ENCODE data around the gene CMTM3.
"Not testable (repeated sequence)": the region's sequence is repeated elsewhere in the genome, so short reads cannot be mapped to it uniquely, and the experiment has no call there.

The CMTM3 gene

GRCh38 chr16:66635406-66635805, 30.9 kb downstream of the CMTM3 start:
- DNase-seq (ENCODE audit: low read depth): no peak

GRCh38 chr16:66636199-66636598, 31.7 kb downstream of the CMTM3 start:
- no peak for DNase-seq (ENCODE audit: low read depth)

GRCh38 chr16:66637806-66638205, 33.3 kb downstream of the CMTM3 start:
- DNase-seq (ENCODE audit: low read depth): no peak

GRCh38 chr16:66639091-66639885, 34.8 kb downstream of the CMTM3 start:
- no peak for DNase-seq (ENCODE audit: low read depth)

GRCh38 chr16:66640724-66641314, 36.3 kb downstream of the CMTM3 start:
- DNase-seq (ENCODE audit: low read depth): no peak

- no peak for DNase-seq (ENCODE audit: low read depth)
Measured at GRCh38 chr16:66641387-66641786, 36.9 kb downstream of the CMTM3 start.

- no peak for DNase-seq (ENCODE audit: low read depth)
Measured at GRCh38 chr16:66647866-66648265, 43.4 kb downstream of the CMTM3 start.

- no peak for DNase-seq (ENCODE audit: low read depth)
Measured at GRCh38 chr16:66649167-66649566, 44.7 kb downstream of the CMTM3 start.

GRCh38 chr16:66649636-66650205, 45.2 kb downstream of the CMTM3 start:
- no peak for DNase-seq (ENCODE audit: low read depth)

GRCh38 chr16:66650707-66651473, 46.4 kb downstream of the CMTM3 start:
- DNase-seq (ENCODE audit: low read depth): peak; percentile 71

- DNase-seq (ENCODE audit: low read depth): no peak
Measured at GRCh38 chr16:66651474-66651765, 46.9 kb downstream of the CMTM3 start.

GRCh38 chr16:66651965-66652364, 47.5 kb downstream of the CMTM3 start:
- no peak for DNase-seq (ENCODE audit: low read depth)

- no peak for DNase-seq (ENCODE audit: low read depth)
Measured at GRCh38 chr16:66652661-66653360, 48.3 kb downstream of the CMTM3 start.

- no peak for DNase-seq (ENCODE audit: low read depth)
Measured at GRCh38 chr16:66653581-66654350, 49.3 kb downstream of the CMTM3 start.

GRCh38 chr16:66656547-66656946, 52.0 kb downstream of the CMTM3 start:
- no peak for DNase-seq (ENCODE audit: low read depth)

- DNase-seq (ENCODE audit: low read depth): no peak
Measured at GRCh38 chr16:66658143-66658859, 53.8 kb downstream of the CMTM3 start.

GRCh38 chr16:66658860-66659190, 54.3 kb downstream of the CMTM3 start:
- no peak for DNase-seq (ENCODE audit: low read depth)

GRCh38 chr16:66660422-66661209, 56.1 kb downstream of the CMTM3 start:
- peak; percentile 68 for DNase-seq (ENCODE audit: low read depth)

- no peak for DNase-seq (ENCODE audit: low read depth)
Measured at GRCh38 chr16:66661210-66661560, 56.7 kb downstream of the CMTM3 start.

GRCh38 chr16:66661671-66662346, 57.3 kb downstream of the CMTM3 start:
- not testable (repeated sequence) for DNase-seq (ENCODE audit: low read depth)

Measured in non-pigmented ciliary epithelial cell (primary cell).